ENCODE data around the gene B4GALNT4. TPM values are rescaled to one million over a fixed set of nuclear protein-coding genes. Genes with fewer than 3 reads are reported as not detected.

Gene B4GALNT4
- total RNA-seq, 1 donor from 2014 or later: 1.9 TPM

DNA sequence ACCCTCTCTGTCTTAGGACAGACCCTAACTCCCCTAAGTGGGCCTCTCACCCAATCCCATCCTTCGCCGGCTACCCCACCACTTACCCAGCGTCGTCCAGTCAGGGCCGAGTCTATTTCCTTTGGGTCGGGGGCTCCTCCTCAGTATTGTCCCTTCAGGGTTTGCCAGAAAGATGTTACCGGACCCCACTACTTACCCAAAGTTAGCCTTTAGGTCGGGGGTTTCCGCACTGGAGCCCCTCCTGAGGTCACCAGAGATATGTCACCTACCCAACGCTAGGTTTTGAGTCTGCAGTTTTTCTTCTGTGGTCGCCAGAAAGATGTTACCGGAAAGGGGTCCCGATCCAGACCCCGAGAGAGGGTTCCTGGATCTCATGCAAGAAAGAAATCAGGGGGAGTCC is 17.9 kb upstream of the B4GALNT4 start:
- intact Hi-C loops (cut with DNase I): no loop called here
- no peak for DNase-seq

DNA sequence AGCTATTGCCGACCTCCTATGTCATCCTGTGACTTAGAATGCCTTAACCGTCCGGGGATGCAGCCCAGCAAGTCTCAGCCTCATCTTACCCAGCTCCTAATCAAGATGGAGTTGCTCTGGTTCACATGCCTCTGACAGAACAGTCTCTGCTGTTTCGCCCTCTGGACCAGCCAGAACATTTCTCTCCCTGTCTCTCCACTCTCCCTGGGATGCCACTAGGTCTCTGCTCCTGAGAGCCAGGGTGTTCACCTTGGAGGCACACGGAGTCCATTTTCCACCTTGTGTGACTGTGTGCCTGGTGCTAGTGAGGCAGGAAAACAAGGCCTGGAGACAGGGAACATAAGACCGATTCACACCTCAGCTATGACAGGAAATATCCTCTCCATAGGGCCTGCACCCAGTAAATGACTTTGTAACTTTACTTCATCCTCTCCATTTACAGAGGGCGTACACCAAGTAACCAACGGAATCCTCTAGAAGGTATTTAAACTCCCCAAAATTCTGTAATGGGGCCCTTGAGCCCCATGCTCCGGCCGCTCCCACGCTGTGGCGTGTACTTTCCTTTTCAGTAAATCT is 16.8 kb upstream of the B4GALNT4 start:
- Histone ChIP-seq H3K36me3 (no peaks in the 10 kb centered on the region), H3K9me3 (no peaks in the 10 kb centered on the region), H3K4me3 (no peak overlapping the region), H3K27ac (peak overlapping the region; percentile 94), H3K4me1 (peaks cover 30% of the 10 kb centered on the region), H3K27me3 (no peaks in the 10 kb centered on the region)
- TF ChIP-seq, protein P1, sequence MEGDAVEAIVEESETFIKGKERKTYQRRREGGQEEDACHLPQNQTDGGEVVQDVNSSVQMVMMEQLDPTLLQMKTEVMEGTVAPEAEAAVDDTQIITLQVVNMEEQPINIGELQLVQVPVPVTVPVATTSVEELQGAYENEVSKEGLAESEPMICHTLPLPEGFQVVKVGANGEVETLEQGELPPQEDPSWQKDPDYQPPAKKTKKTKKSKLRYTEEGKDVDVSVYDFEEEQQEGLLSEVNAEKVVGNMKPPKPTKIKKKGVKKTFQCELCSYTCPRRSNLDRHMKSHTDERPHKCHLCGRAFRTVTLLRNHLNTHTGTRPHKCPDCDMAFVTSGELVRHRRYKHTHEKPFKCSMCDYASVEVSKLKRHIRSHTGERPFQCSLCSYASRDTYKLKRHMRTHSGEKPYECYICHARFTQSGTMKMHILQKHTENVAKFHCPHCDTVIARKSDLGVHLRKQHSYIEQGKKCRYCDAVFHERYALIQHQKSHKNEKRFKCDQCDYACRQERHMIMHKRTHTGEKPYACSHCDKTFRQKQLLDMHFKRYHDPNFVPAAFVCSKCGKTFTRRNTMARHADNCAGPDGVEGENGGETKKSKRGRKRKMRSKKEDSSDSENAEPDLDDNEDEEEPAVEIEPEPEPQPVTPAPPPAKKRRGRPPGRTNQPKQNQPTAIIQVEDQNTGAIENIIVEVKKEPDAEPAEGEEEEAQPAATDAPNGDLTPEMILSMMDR (IDR thresholded peaks at IDR 0.05): no peak
- ATAC-seq (no peak), DNase-seq (no peak)
- intact Hi-C loops (cut with DNase I): no loop called here

More for the DNA sequence above, 17.9 kb upstream of the B4GALNT4 start:
- ATAC-seq: no peak
- Histone ChIP-seq H3K27ac (no peak overlapping the region), H3K27me3 (no peaks in the 10 kb centered on the region), H3K4me1 (peaks cover 30% of the 10 kb centered on the region), H3K9me3 (no peaks in the 10 kb centered on the region), H3K4me3 (no peak overlapping the region), H3K36me3 (no peaks in the 10 kb centered on the region)
- TF ChIP-seq, protein P1 (IDR thresholded peaks at IDR 0.05): no peak

DNA sequence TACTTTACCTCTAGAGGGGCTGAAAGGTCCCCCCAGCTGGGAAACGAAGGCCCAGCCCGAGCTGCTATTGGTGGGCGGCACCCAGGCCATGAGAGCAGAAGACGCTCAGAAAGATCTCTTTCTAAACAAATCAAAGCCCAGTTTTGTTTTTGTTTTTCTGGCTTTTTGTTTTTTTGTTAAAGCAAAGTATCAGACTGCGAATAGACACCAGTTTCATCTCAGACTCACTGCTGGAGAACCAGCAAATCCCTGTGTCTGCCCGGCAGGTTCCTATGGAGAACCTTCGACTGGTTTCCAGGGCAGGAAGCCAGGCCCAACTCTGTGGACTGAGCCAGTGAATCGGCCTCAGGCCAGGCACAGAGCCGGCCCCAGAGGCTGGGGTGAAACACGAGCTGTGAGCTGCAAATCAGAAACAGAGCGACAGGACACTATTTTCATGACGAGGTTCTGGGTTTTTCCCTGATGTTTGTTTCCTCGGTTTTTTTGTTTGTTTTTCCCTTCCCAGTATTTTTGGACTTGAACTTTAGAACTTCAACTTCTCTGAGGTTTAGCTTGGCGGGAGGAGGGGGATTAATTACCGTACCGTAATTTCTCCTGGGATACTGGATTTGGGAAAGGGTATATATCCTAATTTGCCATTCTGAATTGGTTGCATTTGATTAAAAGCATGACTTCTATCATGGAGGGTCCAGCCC is 16.0 kb upstream of the B4GALNT4 start:
- TF ChIP-seq, protein P1 (IDR thresholded peaks at IDR 0.05): no peak
- DNase-seq (peak; percentile 80), ATAC-seq (peak; percentile 5)
- Histone ChIP-seq H3K27ac (peak overlapping the region; percentile 94), H3K36me3 (no peaks in the 10 kb centered on the region), H3K4me3 (no peak overlapping the region), H3K9me3 (no peaks in the 10 kb centered on the region), H3K27me3 (no peaks in the 10 kb centered on the region), H3K4me1 (peaks cover 30% of the 10 kb centered on the region)
- intact Hi-C loops (cut with DNase I): no loop called here

DNA sequence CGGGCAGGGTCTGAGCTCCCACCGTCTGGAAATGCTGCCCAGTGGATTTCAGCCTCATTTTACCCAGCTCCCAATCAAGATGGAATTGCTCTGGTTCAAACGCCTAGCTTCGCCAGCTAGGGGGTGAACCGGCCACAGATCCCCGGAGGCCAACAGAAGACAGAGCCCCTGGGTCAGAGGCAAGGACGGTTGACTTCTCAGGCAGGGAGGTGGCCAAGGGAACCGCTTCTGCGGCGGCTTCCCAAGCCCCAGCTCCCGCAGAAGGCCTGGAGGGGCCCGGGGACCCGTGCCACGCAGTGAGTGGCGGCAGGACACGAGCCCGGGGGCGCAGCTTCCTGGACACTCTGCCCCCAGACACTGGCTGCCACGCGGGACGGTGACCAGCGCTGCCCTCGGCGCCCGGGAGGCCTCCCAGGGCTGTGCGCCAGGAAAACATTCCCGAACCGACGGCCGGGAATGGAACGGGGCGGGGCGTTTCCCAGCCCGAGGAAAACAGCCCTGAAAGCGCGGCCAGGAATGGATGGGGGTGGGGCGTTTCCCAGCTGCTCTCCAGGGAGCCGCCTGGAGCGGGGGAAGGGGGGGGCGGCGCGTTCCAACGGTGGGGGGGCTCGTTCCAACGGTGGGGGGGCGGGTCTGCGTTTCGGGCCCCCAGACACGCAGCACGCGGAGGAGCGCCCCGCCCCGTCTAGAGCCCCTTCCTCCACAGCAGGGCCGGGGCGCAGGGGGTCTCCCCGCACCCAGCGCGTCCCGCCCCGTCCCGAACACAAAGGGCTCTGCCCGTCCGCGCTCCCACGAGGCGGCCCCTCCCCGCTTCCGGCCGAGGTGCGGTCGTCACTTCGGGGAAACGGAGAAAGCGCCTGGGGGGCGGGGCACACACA is 13.5 kb upstream of the B4GALNT4 start:
- Histone ChIP-seq H3K36me3 (no peaks in the 10 kb centered on the region), H3K9me3 (no peaks in the 10 kb centered on the region), H3K4me1 (peaks cover 30% of the 10 kb centered on the region), H3K4me3 (peak overlapping the region; percentile 42), H3K27me3 (no peaks in the 10 kb centered on the region), H3K27ac (peak overlapping the region; percentile 94)
- TF ChIP-seq, protein P1 (IDR thresholded peaks at IDR 0.05): no peak
- ATAC-seq (peak; percentile 90), DNase-seq (peak; percentile 95)
- intact Hi-C loops (cut with DNase I): no loop called here

GRCh38 chr11:356610-357009 is 12.7 kb upstream of the B4GALNT4 start:
- no peak for DNase-seq
- intact Hi-C loops (cut with DNase I): no loop called here
- H3K4me3 ChIP-seq: no peak overlapping the region

More at GRCh38 chr11:356610-357009, 12.7 kb upstream of the B4GALNT4 start:
- H3K36me3 ChIP-seq: no peaks in the 10 kb centered on the region
- TF ChIP-seq, protein P1 (IDR thresholded peaks at IDR 0.05): no peak
- ATAC-seq: no peak
- no peaks in the 10 kb centered on the region for H3K9me3 ChIP-seq
- no peaks in the 10 kb centered on the region for H3K27me3 ChIP-seq
- H3K27ac ChIP-seq: no peak overlapping the region
- H3K4me1 ChIP-seq: peaks cover 30% of the 10 kb centered on the region
